ENCODE results near the gene ZNF668. TPM values are rescaled to one million over a fixed set of nuclear protein-coding genes. Genes with fewer than 3 reads are reported as not detected.
A peak's percentile ranks its signal among the peaks of the same experiment; 100 is the strongest.

ZNF668 gene
- total and polyA plus RNA-seq, 3 experiments from 2014 or later: 8.7 to 20.5 (median 15.9) TPM

GRCh38 chr16:31087481-31087880 lies 13.4 kb upstream of the ZNF668 start:
- Histone ChIP-seq H3K36me3 (ENCODE audit: insufficient read depth, low read length) (peaks cover 10% of the 10 kb centered on the region), H3K9me3 (ENCODE audit: low read length) (no peaks in the 10 kb centered on the region), H3K27me3 (ENCODE audit: insufficient read depth, low read length, poor library complexity, severe bottlenecking) (no peaks in the 10 kb centered on the region), H3K4me3 (ENCODE audit: low read length) (no peak overlapping the region), H3K4me1 (ENCODE audit: insufficient read depth, low read length) (no peaks in the 10 kb centered on the region), H3K27ac (ENCODE audit: low read depth, low read length) (no peak overlapping the region)
- DNase-seq: no peak
- peaks cover 0 to 58% (median 2%) of the 10 kb centered on the region in 3 donors for H3K36me3 Mint-ChIP-seq
- ChIA-PET POLR2A (no interaction called here), CTCF (interaction anchor here (1.5 kb wide), 1 partner anchor 134 kb away, joined by 3 read pairs; no protein-coding TSS in a partner anchor)
- H3K9me3 Mint-ChIP-seq: no peaks in the 10 kb centered on the region
- H3K4me3 Mint-ChIP-seq: no peak overlapping the region
- H3K27me3 Mint-ChIP-seq: no peaks in the 10 kb centered on the region
- H3K27ac Mint-ChIP-seq: peak overlapping the region in 1 of 8 donors; percentile 15
- peaks cover 2 to 11% (median 2%) of the 10 kb centered on the region in 3 donors for H3K4me1 Mint-ChIP-seq

GRCh38 chr16:31086629-31086906 lies 12.5 kb upstream of the ZNF668 start:
- H3K27ac Mint-ChIP-seq: no peak overlapping the region
- POLR2A ChIA-PET: no interaction called here
- H3K4me1 Mint-ChIP-seq: peaks cover 3 to 18% (median 6%) of the 10 kb centered on the region in 3 donors
- no peak overlapping the region for H3K27ac ChIP-seq (ENCODE audit: low read depth, low read length)
- peaks cover 10% of the 10 kb centered on the region for H3K36me3 ChIP-seq (ENCODE audit: insufficient read depth, low read length)
- H3K27me3 ChIP-seq (ENCODE audit: insufficient read depth, low read length, poor library complexity, severe bottlenecking): no peaks in the 10 kb centered on the region
- no peak overlapping the region for H3K4me3 ChIP-seq (ENCODE audit: low read length)
- H3K4me1 ChIP-seq (ENCODE audit: insufficient read depth, low read length): no peaks in the 10 kb centered on the region
- DNase-seq: no peak
- H3K9me3 Mint-ChIP-seq: no peaks in the 10 kb centered on the region
- no peak overlapping the region for H3K4me3 Mint-ChIP-seq
- H3K9me3 ChIP-seq (ENCODE audit: low read length): no peaks in the 10 kb centered on the region
- CTCF ChIA-PET: no interaction called here
- no peaks in the 10 kb centered on the region for H3K27me3 Mint-ChIP-seq
- H3K36me3 Mint-ChIP-seq: peaks cover 0 to 65% (median 2%) of the 10 kb centered on the region in 3 donors

- no peaks in the 10 kb centered on the region for H3K4me1 ChIP-seq (ENCODE audit: insufficient read depth, low read length)
- CTCF ChIA-PET: no interaction called here
Observed at GRCh38 chr16:31085873-31086628, 12.0 kb upstream of the ZNF668 start.

GRCh38 chr16:31085411-31085810 lies 11.4 kb upstream of the ZNF668 start:
- POLR2A ChIA-PET: no interaction called here

More at GRCh38 chr16:31085873-31086628, 12.0 kb upstream of the ZNF668 start:
- DNase-seq: peak in 1 of 5 donors; percentile 43
- Histone ChIP-seq H3K27me3 (ENCODE audit: insufficient read depth, low read length, poor library complexity, severe bottlenecking) (no peaks in the 10 kb centered on the region), H3K36me3 (ENCODE audit: insufficient read depth, low read length) (peaks cover 9% of the 10 kb centered on the region), H3K4me3 (ENCODE audit: low read length) (no peak overlapping the region), H3K9me3 (ENCODE audit: low read length) (no peaks in the 10 kb centered on the region), H3K27ac (ENCODE audit: low read depth, low read length) (no peak overlapping the region)
- H3K9me3 Mint-ChIP-seq: no peaks in the 10 kb centered on the region
- H3K27ac Mint-ChIP-seq: peak overlapping the region in 4 of 8 donors; percentile 2 to 88 (median 50)
- H3K27me3 Mint-ChIP-seq: no peaks in the 10 kb centered on the region
- peaks cover 3 to 18% (median 6%) of the 10 kb centered on the region in 3 donors for H3K4me1 Mint-ChIP-seq
- POLR2A ChIA-PET: no interaction called here
- peaks cover 0 to 63% (median 2%) of the 10 kb centered on the region in 3 donors for H3K36me3 Mint-ChIP-seq
- no peak overlapping the region for H3K4me3 Mint-ChIP-seq

GRCh38 chr16:31084584-31085302 lies 10.7 kb upstream of the ZNF668 start:
- Mint-ChIP-seq H3K9me3 (no peaks in the 10 kb centered on the region), H3K27ac (peak overlapping the region in 1 of 8 donors; percentile 9), H3K4me3 (no peak overlapping the region), H3K4me1 (peaks cover 3 to 24% (median 6%) of the 10 kb centered on the region in 3 donors), H3K27me3 (no peaks in the 10 kb centered on the region), H3K36me3 (peaks cover 0 to 66% (median 2%) of the 10 kb centered on the region in 3 donors)
- H3K9me3 ChIP-seq (ENCODE audit: low read length): no peaks in the 10 kb centered on the region
- ChIA-PET POLR2A (no interaction called here), CTCF (interaction anchor here (1.5 kb wide), 1 partner anchor 16 kb away, joined by 3 read pairs; no protein-coding TSS in a partner anchor)
- no peaks in the 10 kb centered on the region for H3K27me3 ChIP-seq (ENCODE audit: insufficient read depth, low read length, poor library complexity, severe bottlenecking)
- H3K4me3 ChIP-seq (ENCODE audit: low read length): no peak overlapping the region
- H3K4me1 ChIP-seq (ENCODE audit: insufficient read depth, low read length): no peaks in the 10 kb centered on the region
- peak in 1 of 5 donors; percentile 43 for DNase-seq
- H3K27ac ChIP-seq (ENCODE audit: low read depth, low read length): no peak overlapping the region
- H3K36me3 ChIP-seq (ENCODE audit: insufficient read depth, low read length): no peaks in the 10 kb centered on the region

More at GRCh38 chr16:31085411-31085810, 11.4 kb upstream of the ZNF668 start:
- H3K27ac ChIP-seq (ENCODE audit: low read depth, low read length): no peak overlapping the region
- no peaks in the 10 kb centered on the region for H3K9me3 ChIP-seq (ENCODE audit: low read length)
- CTCF ChIA-PET: no interaction called here
- H3K4me3 ChIP-seq (ENCODE audit: low read length): no peak overlapping the region
- Mint-ChIP-seq H3K27me3 (no peaks in the 10 kb centered on the region), H3K27ac (peak overlapping the region in 3 of 8 donors; percentile 9 to 69 (median 60)), H3K4me3 (no peak overlapping the region), H3K36me3 (peaks cover 0 to 63% (median 2%) of the 10 kb centered on the region in 3 donors), H3K4me1 (peaks cover 3 to 24% (median 6%) of the 10 kb centered on the region in 3 donors), H3K9me3 (no peaks in the 10 kb centered on the region)
- no peaks in the 10 kb centered on the region for H3K4me1 ChIP-seq (ENCODE audit: insufficient read depth, low read length)
- peak in 1 of 5 donors; percentile 30 for DNase-seq
- peaks cover 2% of the 10 kb centered on the region for H3K36me3 ChIP-seq (ENCODE audit: insufficient read depth, low read length)
- no peaks in the 10 kb centered on the region for H3K27me3 ChIP-seq (ENCODE audit: insufficient read depth, low read length, poor library complexity, severe bottlenecking)

GRCh38 chr16:31083981-31084380 lies 9.9 kb upstream of the ZNF668 start:
- no peaks in the 10 kb centered on the region for H3K27me3 Mint-ChIP-seq
- peaks cover 4% of the 10 kb centered on the region for H3K36me3 ChIP-seq (ENCODE audit: insufficient read depth, low read length)
- no peak overlapping the region for H3K4me3 Mint-ChIP-seq
- H3K27me3 ChIP-seq (ENCODE audit: insufficient read depth, low read length, poor library complexity, severe bottlenecking): no peaks in the 10 kb centered on the region
- H3K4me3 ChIP-seq (ENCODE audit: low read length): no peak overlapping the region
- H3K9me3 Mint-ChIP-seq: no peaks in the 10 kb centered on the region
- no peaks in the 10 kb centered on the region for H3K4me1 ChIP-seq (ENCODE audit: insufficient read depth, low read length)
- no peaks in the 10 kb centered on the region for H3K9me3 ChIP-seq (ENCODE audit: low read length)
- ChIA-PET POLR2A (no interaction called here), CTCF (interaction anchor here (1.5 kb wide), 1 partner anchor 17 kb away, joined by 3 read pairs; no protein-coding TSS in a partner anchor)
- peak overlapping the region in 1 of 8 donors; percentile 50 for H3K27ac Mint-ChIP-seq
- no peak overlapping the region for H3K27ac ChIP-seq (ENCODE audit: low read depth, low read length)
- H3K4me1 Mint-ChIP-seq: peaks cover 3 to 29% (median 6%) of the 10 kb centered on the region in 3 donors
- peaks cover 0 to 67% (median 4%) of the 10 kb centered on the region in 3 donors for H3K36me3 Mint-ChIP-seq
- peak in 1 of 5 donors; percentile 33 for DNase-seq

- peak overlapping the region in 2 of 8 donors; percentile 17 to 76 for H3K27ac Mint-ChIP-seq
- peaks cover 0 to 68% (median 4%) of the 10 kb centered on the region in 3 donors for H3K36me3 Mint-ChIP-seq
- ChIA-PET POLR2A (no interaction called here), CTCF (interaction anchor here (1.5 kb wide), 1 partner anchor 17 kb away, joined by 3 read pairs; no protein-coding TSS in a partner anchor)
- Histone ChIP-seq H3K4me1 (ENCODE audit: insufficient read depth, low read length) (no peaks in the 10 kb centered on the region), H3K4me3 (ENCODE audit: low read length) (no peak overlapping the region), H3K27me3 (ENCODE audit: insufficient read depth, low read length, poor library complexity, severe bottlenecking) (no peaks in the 10 kb centered on the region), H3K9me3 (ENCODE audit: low read length) (no peaks in the 10 kb centered on the region), H3K27ac (ENCODE audit: low read depth, low read length) (no peak overlapping the region), H3K36me3 (ENCODE audit: insufficient read depth, low read length) (peaks cover 8% of the 10 kb centered on the region)
- no peaks in the 10 kb centered on the region for H3K27me3 Mint-ChIP-seq
- DNase-seq: no peak
- H3K4me3 Mint-ChIP-seq: no peak overlapping the region
- peaks cover 3 to 34% (median 6%) of the 10 kb centered on the region in 3 donors for H3K4me1 Mint-ChIP-seq
- H3K9me3 Mint-ChIP-seq: no peaks in the 10 kb centered on the region
Observed at GRCh38 chr16:31083556-31083955, 9.5 kb upstream of the ZNF668 start.

GRCh38 chr16:31083081-31083480 lies 9.0 kb upstream of the ZNF668 start:
- Histone ChIP-seq H3K4me1 (ENCODE audit: insufficient read depth, low read length) (no peaks in the 10 kb centered on the region), H3K9me3 (ENCODE audit: low read length) (no peaks in the 10 kb centered on the region), H3K4me3 (ENCODE audit: low read length) (no peak overlapping the region), H3K27me3 (ENCODE audit: insufficient read depth, low read length, poor library complexity, severe bottlenecking) (no peaks in the 10 kb centered on the region), H3K27ac (ENCODE audit: low read depth, low read length) (no peak overlapping the region), H3K36me3 (ENCODE audit: insufficient read depth, low read length) (peaks cover 13% of the 10 kb centered on the region)
- Mint-ChIP-seq H3K36me3 (peaks cover 0 to 73% (median 4%) of the 10 kb centered on the region in 3 donors), H3K27me3 (no peaks in the 10 kb centered on the region), H3K27ac (peak overlapping the region in 2 of 8 donors; percentile 17 to 76), H3K4me3 (no peak overlapping the region), H3K4me1 (peaks cover 3 to 38% (median 9%) of the 10 kb centered on the region in 3 donors), H3K9me3 (no peaks in the 10 kb centered on the region)
- CTCF ChIA-PET: interaction anchor here (1.5 kb wide), 1 partner anchor 18 kb away, joined by 3 read pairs; no protein-coding TSS in a partner anchor
- POLR2A ChIA-PET: no interaction called here
- no peak for DNase-seq

All from CD8-positive, alpha-beta memory T cell (primary cell).